ENCODE measurements around the gene DDX39B.
"Not testable (repeated sequence)": the region's sequence is repeated elsewhere in the genome, so short reads cannot be mapped to it uniquely, and the experiment has no call there.

DDX39B gene

DNA sequence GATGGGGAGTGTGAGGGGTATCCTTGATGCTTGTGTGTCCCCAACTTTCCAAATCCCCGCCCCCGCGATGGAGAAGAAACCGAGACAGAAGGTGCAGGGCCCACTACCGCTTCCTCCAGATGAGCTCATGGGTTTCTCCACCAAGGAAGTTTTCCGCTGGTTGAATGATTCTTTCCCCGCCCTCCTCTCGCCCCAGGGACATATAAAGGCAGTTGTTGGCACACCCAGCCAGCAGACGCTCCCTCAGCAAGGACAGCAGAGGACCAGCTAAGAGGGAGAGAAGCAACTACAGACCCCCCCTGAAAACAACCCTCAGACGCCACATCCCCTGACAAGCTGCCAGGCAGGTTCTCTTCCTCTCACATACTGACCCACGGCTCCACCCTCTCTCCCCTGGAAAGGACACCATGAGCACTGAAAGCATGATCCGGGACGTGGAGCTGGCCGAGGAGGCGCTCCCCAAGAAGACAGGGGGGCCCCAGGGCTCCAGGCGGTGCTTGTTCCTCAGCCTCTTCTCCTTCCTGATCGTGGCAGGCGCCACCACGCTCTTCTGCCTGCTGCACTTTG is 33.6 kb upstream of the DDX39B start, which contains the start of gene TNF:
Gene TNF (plus strand): TSS at position 231 of the 567 bp plus-strand sequence. CDS start 177 bp downstream, at position 408.
- peak; percentile 93 for DNase-seq

- DNase-seq: peak; percentile 84
Observed at GRCh38 chr6:31574106-31575061, 32.6 kb upstream of the DDX39B start.

DNA sequence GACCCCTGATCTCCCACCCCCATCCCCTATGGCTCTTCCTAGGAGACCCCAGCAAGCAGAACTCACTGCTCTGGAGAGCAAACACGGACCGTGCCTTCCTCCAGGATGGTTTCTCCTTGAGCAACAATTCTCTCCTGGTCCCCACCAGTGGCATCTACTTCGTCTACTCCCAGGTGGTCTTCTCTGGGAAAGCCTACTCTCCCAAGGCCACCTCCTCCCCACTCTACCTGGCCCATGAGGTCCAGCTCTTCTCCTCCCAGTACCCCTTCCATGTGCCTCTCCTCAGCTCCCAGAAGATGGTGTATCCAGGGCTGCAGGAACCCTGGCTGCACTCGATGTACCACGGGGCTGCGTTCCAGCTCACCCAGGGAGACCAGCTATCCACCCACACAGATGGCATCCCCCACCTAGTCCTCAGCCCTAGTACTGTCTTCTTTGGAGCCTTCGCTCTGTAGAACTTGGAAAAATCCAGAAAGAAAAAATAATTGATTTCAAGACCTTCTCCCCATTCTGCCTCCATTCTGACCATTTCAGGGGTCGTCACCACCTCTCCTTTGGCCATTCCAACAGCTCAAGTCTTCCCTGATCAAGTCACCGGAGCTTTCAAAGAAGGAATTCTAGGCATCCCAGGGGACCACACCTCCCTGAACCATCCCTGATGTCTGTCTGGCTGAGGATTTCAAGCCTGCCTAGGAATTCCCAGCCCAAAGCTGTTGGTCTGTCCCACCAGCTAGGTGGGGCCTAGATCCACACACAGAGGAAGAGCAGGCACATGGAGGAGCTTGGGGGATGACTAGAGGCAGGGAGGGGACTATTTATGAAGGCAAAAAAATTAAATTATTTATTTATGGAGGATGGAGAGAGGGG is 31.7 kb upstream of the DDX39B start:
- no peak for DNase-seq

GRCh38 chr6:31572041-31572911 is 30.5 kb upstream of the DDX39B start, which contains the start of gene LTA:
Gene LTA (plus strand): TSS chr6:31572289. CDS start chr6:31572743, 454 bp downstream.
- peak; percentile 92 for DNase-seq

- no peak for DNase-seq
Observed at GRCh38 chr6:31569861-31570536, 28.2 kb upstream of the DDX39B start.

- no peak for DNase-seq
Observed at GRCh38 chr6:31568537-31568961, 26.7 kb upstream of the DDX39B start.

- no peak for DNase-seq
Observed at GRCh38 chr6:31567531-31568370, 25.9 kb upstream of the DDX39B start.

GRCh38 chr6:31560697-31561058 is 18.9 kb upstream of the DDX39B start:
- DNase-seq: no peak

DNA sequence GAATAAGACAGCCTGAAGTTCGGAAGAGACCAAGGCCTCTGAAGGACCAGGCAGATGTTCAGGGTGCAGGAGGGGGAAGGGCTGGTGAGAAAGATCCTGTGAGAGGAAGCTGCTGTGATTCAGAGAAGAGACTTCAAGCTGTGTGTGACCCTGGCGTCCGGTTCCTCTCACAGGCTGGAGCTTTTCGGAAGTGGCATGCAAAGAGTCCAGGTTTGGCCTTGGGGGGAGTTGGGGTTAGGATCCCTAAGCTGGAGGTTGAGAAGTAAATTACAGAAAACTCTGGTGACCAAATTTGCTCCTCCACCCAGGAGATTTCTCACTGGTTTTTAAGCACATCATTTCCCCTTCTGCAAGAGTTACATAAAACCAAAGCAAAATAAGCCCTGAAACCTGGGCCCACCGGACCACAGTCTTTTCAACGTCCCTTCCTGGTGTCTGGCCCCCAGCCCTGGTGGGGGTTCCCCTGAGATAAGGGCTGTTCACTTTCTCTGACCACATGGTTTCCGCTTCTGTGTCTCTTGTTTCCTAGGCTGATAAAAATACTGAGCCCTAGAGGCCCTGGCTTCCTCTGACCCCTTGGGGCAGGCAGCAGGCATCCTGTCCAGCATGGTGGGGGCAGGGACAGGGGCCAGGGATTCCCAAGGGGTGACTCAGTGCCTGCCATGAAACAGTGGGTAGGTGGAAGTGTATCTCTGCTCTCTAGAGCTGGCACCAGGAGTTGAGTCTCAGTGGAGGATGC is 18.3 kb upstream of the DDX39B start:
- DNase-seq: peak; percentile 77

- no peak for DNase-seq
Observed at GRCh38 chr6:31559606-31559957, 17.8 kb upstream of the DDX39B start.

- DNase-seq: peak; percentile 77
Observed at GRCh38 chr6:31558631-31559500, 17.1 kb upstream of the DDX39B start.

GRCh38 chr6:31558318-31558625 is 16.5 kb upstream of the DDX39B start:
- no peak for DNase-seq

DNA sequence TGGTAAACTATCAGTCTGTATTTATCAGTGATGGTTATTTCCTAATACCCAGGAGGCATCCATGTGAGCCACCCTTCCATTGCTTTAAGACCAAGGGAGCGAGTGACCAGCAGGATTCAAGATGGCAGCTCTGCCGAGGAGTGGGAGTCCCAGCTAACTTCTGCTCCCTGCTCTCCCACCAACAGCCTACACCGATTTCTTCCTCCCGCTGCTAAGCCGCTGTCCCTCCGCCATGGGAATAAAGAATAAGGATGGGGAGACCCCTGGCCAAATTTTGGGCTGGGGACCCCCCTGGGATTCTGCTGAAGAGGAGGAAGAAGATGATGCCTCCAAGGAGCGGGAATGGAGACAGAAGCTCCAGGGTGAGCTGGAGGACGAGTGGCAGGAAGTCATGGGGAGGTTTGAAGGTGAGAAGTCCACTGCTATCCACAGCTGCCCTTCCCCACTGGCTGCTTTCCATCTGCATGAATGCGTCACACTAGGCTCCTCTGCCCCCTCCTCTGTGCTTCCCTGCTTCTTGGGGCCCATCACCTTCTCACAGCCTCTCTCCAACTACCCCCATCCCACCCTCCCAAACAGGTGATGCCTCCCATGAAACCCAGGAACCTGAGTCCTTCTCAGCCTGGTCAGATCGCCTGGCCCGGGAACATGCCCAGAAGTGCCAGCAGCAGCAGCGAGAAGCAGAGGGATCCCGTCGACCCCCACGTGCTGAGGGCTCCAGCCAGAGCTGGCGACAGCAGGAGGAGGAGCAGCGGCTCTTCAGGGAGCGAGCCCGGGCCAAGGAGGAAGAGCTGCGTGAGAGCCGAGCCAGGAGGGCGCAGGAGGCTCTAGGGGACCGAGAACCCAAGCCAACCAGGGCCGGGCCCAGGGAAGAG is 15.9 kb upstream of the DDX39B start:
- DNase-seq: no peak

DNA sequence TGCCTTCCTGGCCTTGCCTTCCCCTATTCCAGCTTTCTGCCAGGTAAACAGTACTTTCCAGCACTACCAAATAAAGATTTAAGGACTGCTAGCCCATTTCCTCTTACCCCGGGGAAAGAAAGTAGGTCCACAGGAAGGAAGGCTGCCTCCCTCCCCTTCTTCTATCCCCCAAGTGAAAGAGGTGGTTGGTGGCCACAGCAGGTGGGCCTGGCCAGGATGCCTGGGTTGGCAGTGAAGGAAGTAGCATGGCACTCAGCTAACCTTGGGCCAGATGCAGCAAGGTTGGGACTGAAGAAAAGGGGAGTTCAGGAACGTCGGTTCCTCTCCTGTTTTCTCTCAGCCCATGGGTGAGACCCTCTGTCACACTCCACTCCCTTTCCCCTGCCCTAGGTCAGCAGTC is 14.5 kb upstream of the DDX39B start:
- DNase-seq: no peak

DNA sequence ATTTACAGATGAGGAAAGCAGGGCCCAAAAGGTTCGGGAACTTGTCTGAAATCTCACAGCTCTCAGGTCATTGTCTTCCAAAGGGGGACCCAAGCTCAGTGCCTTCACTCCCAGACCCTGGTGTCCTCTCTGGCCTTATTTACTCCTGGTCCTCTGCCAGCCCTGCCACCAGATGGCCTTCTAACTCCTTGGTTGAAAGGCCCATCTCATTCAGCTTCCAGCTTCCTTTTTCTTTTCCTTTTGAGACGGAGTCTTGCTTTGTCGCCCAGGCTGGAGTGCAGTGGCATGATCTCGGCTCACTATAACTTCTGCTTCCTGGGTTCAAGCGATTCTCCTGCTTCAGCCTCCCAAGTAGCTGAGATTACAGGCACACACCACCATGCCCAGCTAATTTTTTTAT is 9.6 kb upstream of the DDX39B start:
- not testable (repeated sequence) for DNase-seq

GRCh38 chr6:31548544-31548873 is 6.7 kb upstream of the DDX39B start:
- DNase-seq: no peak

- DNase-seq: no peak
Observed at GRCh38 chr6:31547727-31548543, 6.1 kb upstream of the DDX39B start.

Data from activated CD8-positive, alpha-beta memory T cell treated with anti-CD3 and anti-CD28 coated beads, Interleukin-2, amount 50 U/mL, for 48 hours (primary cell).